ENCODE results near the gene WASHC2A.
"Not testable (repeated sequence)": the region's sequence is repeated elsewhere in the genome, so short reads cannot be mapped to it uniquely, and the experiment has no call there.

The WASHC2A gene, protein sequence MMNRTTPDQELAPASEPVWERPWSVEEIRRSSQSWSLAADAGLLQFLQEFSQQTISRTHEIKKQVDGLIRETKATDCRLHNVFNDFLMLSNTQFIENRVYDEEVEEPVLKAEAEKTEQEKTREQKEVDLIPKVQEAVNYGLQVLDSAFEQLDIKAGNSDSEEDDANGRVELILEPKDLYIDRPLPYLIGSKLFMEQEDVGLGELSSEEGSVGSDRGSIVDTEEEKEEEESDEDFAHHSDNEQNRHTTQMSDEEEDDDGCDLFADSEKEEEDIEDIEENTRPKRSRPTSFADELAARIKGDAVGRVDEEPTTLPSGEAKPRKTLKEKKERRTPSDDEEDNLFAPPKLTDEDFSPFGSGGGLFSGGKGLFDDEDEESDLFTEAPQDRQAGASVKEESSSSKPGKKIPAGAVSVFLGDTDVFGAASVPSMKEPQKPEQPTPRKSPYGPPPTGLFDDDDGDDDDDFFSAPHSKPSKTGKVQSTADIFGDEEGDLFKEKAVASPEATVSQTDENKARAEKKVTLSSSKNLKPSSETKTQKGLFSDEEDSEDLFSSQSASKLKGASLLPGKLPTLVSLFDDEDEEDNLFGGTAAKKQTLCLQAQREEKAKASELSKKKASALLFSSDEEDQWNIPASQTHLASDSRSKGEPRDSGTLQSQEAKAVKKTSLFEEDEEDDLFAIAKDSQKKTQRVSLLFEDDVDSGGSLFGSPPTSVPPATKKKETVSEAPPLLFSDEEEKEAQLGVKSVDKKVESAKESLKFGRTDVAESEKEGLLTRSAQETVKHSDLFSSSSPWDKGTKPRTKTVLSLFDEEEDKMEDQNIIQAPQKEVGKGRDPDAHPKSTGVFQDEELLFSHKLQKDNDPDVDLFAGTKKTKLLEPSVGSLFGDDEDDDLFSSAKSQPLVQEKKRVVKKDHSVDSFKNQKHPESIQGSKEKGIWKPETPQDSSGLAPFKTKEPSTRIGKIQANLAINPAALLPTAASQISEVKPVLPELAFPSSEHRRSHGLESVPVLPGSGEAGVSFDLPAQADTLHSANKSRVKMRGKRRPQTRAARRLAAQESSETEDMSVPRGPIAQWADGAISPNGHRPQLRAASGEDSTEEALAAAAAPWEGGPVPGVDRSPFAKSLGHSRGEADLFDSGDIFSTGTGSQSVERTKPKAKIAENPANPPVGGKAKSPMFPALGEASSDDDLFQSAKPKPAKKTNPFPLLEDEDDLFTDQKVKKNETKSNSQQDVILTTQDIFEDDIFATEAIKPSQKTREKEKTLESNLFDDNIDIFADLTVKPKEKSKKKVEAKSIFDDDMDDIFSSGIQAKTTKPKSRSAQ (N-terminal part only)

GRCh38 chr10:50067546-50068351 lies at the start of gene WASHC2A:
Gene WASHC2A, plus strand, starts transcription at chr10:50067954. Its CDS starts 52 bp downstream, at chr10:50068006.
- H4K20me1 ChIP-seq (ENCODE audit: insufficient read depth, low read length, poor library complexity, severe bottlenecking); H3K9me2 ChIP-seq (replicated peaks; ENCODE audit: low read depth, low read length); H2AFZ ChIP-seq (ENCODE audit: low read length); H3K9ac ChIP-seq (ENCODE audit: low read depth, low read length, poor library complexity, severe bottlenecking); H3K27me3 ChIP-seq (ENCODE audit: insufficient read depth, low read length, poor library complexity, severe bottlenecking); H3K4me1 ChIP-seq (ENCODE audit: insufficient read depth, low read length, poor library complexity, severe bottlenecking); H3K9me3 ChIP-seq (ENCODE audit: insufficient read depth, low read depth, low read length); H3K36me3 ChIP-seq (ENCODE audit: insufficient read depth, low read length); H3K79me2 ChIP-seq (ENCODE audit: insufficient read depth, low read length); H3F3A ChIP-seq (ENCODE audit: low read depth): not testable (repeated sequence)
- Histone ChIP-seq H3K4me3 (ENCODE audit: low read length, poor library complexity, severe bottlenecking) (peak within 1 kb of the TSS; percentile 70), H3K4me2 (ENCODE audit: low read depth, low read length, poor library complexity, severe bottlenecking) (peak within 1 kb of the TSS; percentile 40)

- not testable (repeated sequence) for H3F3A ChIP-seq (ENCODE audit: low read depth); H3K36me3 ChIP-seq (ENCODE audit: insufficient read depth, low read length); H2AFZ ChIP-seq (ENCODE audit: low read length); H3K9me2 ChIP-seq (replicated peaks; ENCODE audit: low read depth, low read length); H3K4me1 ChIP-seq (ENCODE audit: insufficient read depth, low read length, poor library complexity, severe bottlenecking); H3K4me3 ChIP-seq (ENCODE audit: low read length, poor library complexity, severe bottlenecking); H3K9ac ChIP-seq (ENCODE audit: low read depth, low read length, poor library complexity, severe bottlenecking); H4K20me1 ChIP-seq (ENCODE audit: insufficient read depth, low read length, poor library complexity, severe bottlenecking); H3K79me2 ChIP-seq (ENCODE audit: insufficient read depth, low read length); H3K27me3 ChIP-seq (ENCODE audit: insufficient read depth, low read length, poor library complexity, severe bottlenecking); H3K9me3 ChIP-seq (ENCODE audit: insufficient read depth, low read depth, low read length); H3K4me2 ChIP-seq (ENCODE audit: low read depth, low read length, poor library complexity, severe bottlenecking)
Measured at GRCh38 chr10:50019279-50019678, 48.5 kb upstream of the WASHC2A start.

- H3K36me3 ChIP-seq (ENCODE audit: insufficient read depth, low read length); H3F3A ChIP-seq (ENCODE audit: low read depth); H3K9me3 ChIP-seq (ENCODE audit: insufficient read depth, low read depth, low read length); H3K79me2 ChIP-seq (ENCODE audit: insufficient read depth, low read length); H2AFZ ChIP-seq (ENCODE audit: low read length); H3K27me3 ChIP-seq (ENCODE audit: insufficient read depth, low read length, poor library complexity, severe bottlenecking); H3K9ac ChIP-seq (ENCODE audit: low read depth, low read length, poor library complexity, severe bottlenecking); H3K4me3 ChIP-seq (ENCODE audit: low read length, poor library complexity, severe bottlenecking); H3K4me2 ChIP-seq (ENCODE audit: low read depth, low read length, poor library complexity, severe bottlenecking); H3K4me1 ChIP-seq (ENCODE audit: insufficient read depth, low read length, poor library complexity, severe bottlenecking); H3K9me2 ChIP-seq (replicated peaks; ENCODE audit: low read depth, low read length); H4K20me1 ChIP-seq (ENCODE audit: insufficient read depth, low read length, poor library complexity, severe bottlenecking): not testable (repeated sequence)
Measured at GRCh38 chr10:50020451-50021024, 47.2 kb upstream of the WASHC2A start.

DNA sequence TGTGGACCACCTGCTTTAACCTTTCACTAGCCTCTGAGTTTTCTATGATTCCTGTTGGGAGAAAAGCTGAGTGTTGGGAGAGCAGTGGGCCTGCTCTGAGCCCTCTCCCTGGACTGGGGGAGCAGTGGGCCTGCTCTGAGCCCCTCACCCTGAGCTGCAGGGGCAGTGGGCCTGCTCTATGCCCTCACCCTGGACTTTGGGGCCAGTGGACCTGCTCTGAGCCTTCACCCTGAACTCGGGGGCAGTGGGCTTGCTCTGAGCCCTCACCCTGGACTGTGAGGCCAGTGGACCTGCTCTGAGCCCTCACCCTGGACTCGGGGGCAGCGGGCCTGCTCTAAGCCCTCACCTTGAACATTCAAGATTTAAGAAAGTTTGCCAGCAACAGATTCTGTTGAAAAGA lies 46.1 kb upstream of the WASHC2A start:
- H2AFZ ChIP-seq (ENCODE audit: low read length) = no peak overlapping the region
- H3K36me3 ChIP-seq (ENCODE audit: insufficient read depth, low read length) = no peaks in the 10 kb centered on the region
- no peak overlapping the region for H3K9ac ChIP-seq (ENCODE audit: low read depth, low read length, poor library complexity, severe bottlenecking)
- no peaks in the 10 kb centered on the region; the same call in 1 of the 2 replicates for H3K9me3 ChIP-seq (ENCODE audit: insufficient read depth, low read depth, low read length)
- no peak overlapping the region for H3K4me3 ChIP-seq (ENCODE audit: low read length, poor library complexity, severe bottlenecking)
- H3K9me2 ChIP-seq (replicated peaks; ENCODE audit: low read depth, low read length) = no peaks in the 10 kb centered on the region
- H3K4me1 ChIP-seq (ENCODE audit: insufficient read depth, low read length, poor library complexity, severe bottlenecking) = no peaks in the 10 kb centered on the region
- H3F3A ChIP-seq (ENCODE audit: low read depth) = no peaks in the 10 kb centered on the region
- TF ChIP-seq EZH2phosphoT487 (IDR thresholded peaks at IDR 0.05; ENCODE audit: borderline replicate concordance) = no peak
- TF ChIP-seq, protein P1, sequence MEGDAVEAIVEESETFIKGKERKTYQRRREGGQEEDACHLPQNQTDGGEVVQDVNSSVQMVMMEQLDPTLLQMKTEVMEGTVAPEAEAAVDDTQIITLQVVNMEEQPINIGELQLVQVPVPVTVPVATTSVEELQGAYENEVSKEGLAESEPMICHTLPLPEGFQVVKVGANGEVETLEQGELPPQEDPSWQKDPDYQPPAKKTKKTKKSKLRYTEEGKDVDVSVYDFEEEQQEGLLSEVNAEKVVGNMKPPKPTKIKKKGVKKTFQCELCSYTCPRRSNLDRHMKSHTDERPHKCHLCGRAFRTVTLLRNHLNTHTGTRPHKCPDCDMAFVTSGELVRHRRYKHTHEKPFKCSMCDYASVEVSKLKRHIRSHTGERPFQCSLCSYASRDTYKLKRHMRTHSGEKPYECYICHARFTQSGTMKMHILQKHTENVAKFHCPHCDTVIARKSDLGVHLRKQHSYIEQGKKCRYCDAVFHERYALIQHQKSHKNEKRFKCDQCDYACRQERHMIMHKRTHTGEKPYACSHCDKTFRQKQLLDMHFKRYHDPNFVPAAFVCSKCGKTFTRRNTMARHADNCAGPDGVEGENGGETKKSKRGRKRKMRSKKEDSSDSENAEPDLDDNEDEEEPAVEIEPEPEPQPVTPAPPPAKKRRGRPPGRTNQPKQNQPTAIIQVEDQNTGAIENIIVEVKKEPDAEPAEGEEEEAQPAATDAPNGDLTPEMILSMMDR (conservative IDR thresholded peaks at IDR 0.05; ENCODE audit: low read length) = no peak
- no peaks in the 10 kb centered on the region for H4K20me1 ChIP-seq (ENCODE audit: insufficient read depth, low read length, poor library complexity, severe bottlenecking)
- no peaks in the 10 kb centered on the region for H3K79me2 ChIP-seq (ENCODE audit: insufficient read depth, low read length)
- no peaks in the 10 kb centered on the region for H3K27me3 ChIP-seq (ENCODE audit: insufficient read depth, low read length, poor library complexity, severe bottlenecking)
- no peak overlapping the region for H3K4me2 ChIP-seq (ENCODE audit: low read depth, low read length, poor library complexity, severe bottlenecking)

GRCh38 chr10:50024716-50025383 lies 42.9 kb upstream of the WASHC2A start:
- not testable (repeated sequence) for H3K9me2 ChIP-seq (replicated peaks; ENCODE audit: low read depth, low read length); H3K4me3 ChIP-seq (ENCODE audit: low read length, poor library complexity, severe bottlenecking); H3K27me3 ChIP-seq (ENCODE audit: insufficient read depth, low read length, poor library complexity, severe bottlenecking); H3K9ac ChIP-seq (ENCODE audit: low read depth, low read length, poor library complexity, severe bottlenecking); H3K9me3 ChIP-seq (ENCODE audit: insufficient read depth, low read depth, low read length); H3K4me1 ChIP-seq (ENCODE audit: insufficient read depth, low read length, poor library complexity, severe bottlenecking); H4K20me1 ChIP-seq (ENCODE audit: insufficient read depth, low read length, poor library complexity, severe bottlenecking); H3K79me2 ChIP-seq (ENCODE audit: insufficient read depth, low read length); H3K36me3 ChIP-seq (ENCODE audit: insufficient read depth, low read length); H2AFZ ChIP-seq (ENCODE audit: low read length); H3F3A ChIP-seq (ENCODE audit: low read depth); H3K4me2 ChIP-seq (ENCODE audit: low read depth, low read length, poor library complexity, severe bottlenecking)
